ENCODE results near the gene HOXA10.

The HOXA10 gene

DNA sequence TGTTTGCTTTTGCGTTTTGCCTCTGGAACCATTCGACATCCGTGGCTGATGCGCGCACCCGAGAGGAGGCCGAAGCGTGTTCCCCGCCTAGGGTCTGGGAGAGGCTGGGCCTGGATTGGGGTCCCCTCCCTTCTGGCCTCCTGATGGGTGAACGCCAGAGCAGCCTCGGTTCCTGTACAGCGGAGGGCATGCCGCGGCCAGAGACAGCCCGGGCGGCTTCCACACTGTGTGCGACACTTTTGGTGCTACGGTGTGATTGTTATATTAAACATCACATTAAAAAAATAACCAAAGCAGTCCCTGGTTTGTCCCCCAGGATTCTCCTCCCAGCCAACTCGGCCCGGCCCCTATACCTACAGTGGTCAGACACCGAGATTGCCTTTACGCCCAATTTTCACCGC lies 14.0 kb downstream of the HOXA10 start:
- peak overlapping the region; percentile 68 for H3K9ac ChIP-seq (ENCODE audit: low read depth, low read length)
- TF ChIP-seq, protein P1, sequence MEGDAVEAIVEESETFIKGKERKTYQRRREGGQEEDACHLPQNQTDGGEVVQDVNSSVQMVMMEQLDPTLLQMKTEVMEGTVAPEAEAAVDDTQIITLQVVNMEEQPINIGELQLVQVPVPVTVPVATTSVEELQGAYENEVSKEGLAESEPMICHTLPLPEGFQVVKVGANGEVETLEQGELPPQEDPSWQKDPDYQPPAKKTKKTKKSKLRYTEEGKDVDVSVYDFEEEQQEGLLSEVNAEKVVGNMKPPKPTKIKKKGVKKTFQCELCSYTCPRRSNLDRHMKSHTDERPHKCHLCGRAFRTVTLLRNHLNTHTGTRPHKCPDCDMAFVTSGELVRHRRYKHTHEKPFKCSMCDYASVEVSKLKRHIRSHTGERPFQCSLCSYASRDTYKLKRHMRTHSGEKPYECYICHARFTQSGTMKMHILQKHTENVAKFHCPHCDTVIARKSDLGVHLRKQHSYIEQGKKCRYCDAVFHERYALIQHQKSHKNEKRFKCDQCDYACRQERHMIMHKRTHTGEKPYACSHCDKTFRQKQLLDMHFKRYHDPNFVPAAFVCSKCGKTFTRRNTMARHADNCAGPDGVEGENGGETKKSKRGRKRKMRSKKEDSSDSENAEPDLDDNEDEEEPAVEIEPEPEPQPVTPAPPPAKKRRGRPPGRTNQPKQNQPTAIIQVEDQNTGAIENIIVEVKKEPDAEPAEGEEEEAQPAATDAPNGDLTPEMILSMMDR (IDR thresholded peaks at IDR 0.05; ENCODE audit: borderline replicate concordance, extremely low read depth, low read length, poor library complexity, severe bottlenecking), result no peak
- TF ChIP-seq EZH2 (IDR thresholded peaks at IDR 0.05; ENCODE audit: borderline replicate concordance, low read depth, low read length, severe bottlenecking), result no peak

DNA sequence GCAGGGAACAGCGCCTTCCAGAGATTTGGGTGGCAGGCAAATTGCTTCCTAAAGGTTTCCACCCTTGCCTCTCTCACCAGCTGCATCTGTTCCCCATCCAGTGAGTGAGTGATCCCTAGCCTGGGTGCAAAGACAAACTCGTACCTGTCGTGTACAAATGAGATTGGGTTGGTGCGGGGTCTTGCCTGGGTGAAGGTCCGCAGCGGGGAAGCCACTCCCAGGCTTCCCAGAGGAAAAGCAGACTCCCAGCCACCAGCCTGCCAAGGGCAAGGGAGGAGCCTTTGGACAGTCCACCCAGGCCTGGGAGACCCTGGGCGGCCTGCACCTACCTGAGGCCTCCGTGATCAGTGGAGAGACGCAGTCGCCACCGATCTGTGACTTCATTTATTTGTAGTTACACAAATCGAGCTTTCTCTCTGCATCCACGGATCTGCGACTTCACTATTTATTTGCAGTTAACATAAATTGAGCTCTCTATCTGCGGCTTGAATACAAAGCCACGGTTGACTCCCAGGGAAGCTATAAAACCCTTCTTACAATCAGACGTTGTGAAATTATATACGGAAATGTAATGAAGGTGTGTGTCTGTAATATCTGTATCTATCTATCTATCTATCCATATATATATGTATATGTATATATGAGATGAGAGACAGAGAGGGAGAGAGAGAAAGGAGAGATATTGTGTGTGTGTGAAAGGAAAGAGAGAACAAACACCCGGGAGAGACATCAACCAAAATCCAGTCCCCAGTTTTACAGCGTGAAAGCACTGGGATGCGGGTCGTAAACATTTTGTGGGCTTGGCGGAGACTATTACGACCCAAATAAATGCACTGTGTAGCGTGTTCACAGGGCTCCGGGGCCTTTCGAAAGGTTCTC lies 14.6 kb downstream of the HOXA10 start:
- H3K9ac ChIP-seq (ENCODE audit: low read depth, low read length), result peak overlapping the region; percentile 68; the same call in 1 of the 2 replicates
- H2AFZ ChIP-seq (ENCODE audit: low read depth, low read length), result peak overlapping the region; percentile 97; the same call in 1 of the 2 replicates
- H3K4me1 ChIP-seq (ENCODE audit: insufficient read depth, low read length), result peaks cover 32% of the 10 kb centered on the region
- no peaks in the 10 kb centered on the region for H3K27me3 ChIP-seq (ENCODE audit: insufficient read depth, low read length, poor library complexity)
- no peak overlapping the region for H3K4me2 ChIP-seq (ENCODE audit: insufficient read depth, low read length)
- no peak overlapping the region for H3K27ac ChIP-seq (ENCODE audit: low read length)
- no peaks in the 10 kb centered on the region for H3K9me3 ChIP-seq (ENCODE audit: insufficient read depth, low read length, severe bottlenecking)
- no peak for TF ChIP-seq EZH2 (IDR thresholded peaks at IDR 0.05; ENCODE audit: borderline replicate concordance, low read depth, low read length, severe bottlenecking)
- TF ChIP-seq, protein P1 (IDR thresholded peaks at IDR 0.05; ENCODE audit: borderline replicate concordance, extremely low read depth, low read length, poor library complexity, severe bottlenecking), result no peak
- H3K36me3 ChIP-seq (ENCODE audit: insufficient read depth, low read length), result no peaks in the 10 kb centered on the region
- ATAC-seq (ENCODE audit: insufficient read depth, low read depth) (no peak), DNase-seq (no peak)
- H3K4me3 ChIP-seq (ENCODE audit: low read depth in 1 of 2, low read length in 2 of 2), result no peak overlapping the region
- no peaks in the 10 kb centered on the region for H4K20me1 ChIP-seq (ENCODE audit: insufficient read depth, low read length)
- peaks cover 9% of the 10 kb centered on the region for H3K79me2 ChIP-seq (ENCODE audit: insufficient read depth, low read length)

More for the DNA sequence above, 14.0 kb downstream of the HOXA10 start:
- Histone ChIP-seq H3K4me3 (ENCODE audit: low read depth in 1 of 2, low read length in 2 of 2) (peak overlapping the region in 1 of 2 experiments; percentile 64; a peak in 1 of 4 replicates), H3K79me2 (ENCODE audit: insufficient read depth, low read length) (peaks cover 6% of the 10 kb centered on the region), H3K27ac (ENCODE audit: low read length) (no peak overlapping the region), H3K9me3 (ENCODE audit: insufficient read depth, low read length, severe bottlenecking) (no peaks in the 10 kb centered on the region), H4K20me1 (ENCODE audit: insufficient read depth, low read length) (no peaks in the 10 kb centered on the region), H3K27me3 (ENCODE audit: insufficient read depth, low read length, poor library complexity) (no peaks in the 10 kb centered on the region), H3K36me3 (ENCODE audit: insufficient read depth, low read length) (no peaks in the 10 kb centered on the region), H3K4me2 (ENCODE audit: insufficient read depth, low read length) (peak overlapping the region; percentile 93), H2AFZ (ENCODE audit: low read depth, low read length) (peak overlapping the region; percentile 97), H3K4me1 (ENCODE audit: insufficient read depth, low read length) (peaks cover 28% of the 10 kb centered on the region)
- ATAC-seq (ENCODE audit: insufficient read depth, low read depth) (no peak), DNase-seq (no peak)

DNA sequence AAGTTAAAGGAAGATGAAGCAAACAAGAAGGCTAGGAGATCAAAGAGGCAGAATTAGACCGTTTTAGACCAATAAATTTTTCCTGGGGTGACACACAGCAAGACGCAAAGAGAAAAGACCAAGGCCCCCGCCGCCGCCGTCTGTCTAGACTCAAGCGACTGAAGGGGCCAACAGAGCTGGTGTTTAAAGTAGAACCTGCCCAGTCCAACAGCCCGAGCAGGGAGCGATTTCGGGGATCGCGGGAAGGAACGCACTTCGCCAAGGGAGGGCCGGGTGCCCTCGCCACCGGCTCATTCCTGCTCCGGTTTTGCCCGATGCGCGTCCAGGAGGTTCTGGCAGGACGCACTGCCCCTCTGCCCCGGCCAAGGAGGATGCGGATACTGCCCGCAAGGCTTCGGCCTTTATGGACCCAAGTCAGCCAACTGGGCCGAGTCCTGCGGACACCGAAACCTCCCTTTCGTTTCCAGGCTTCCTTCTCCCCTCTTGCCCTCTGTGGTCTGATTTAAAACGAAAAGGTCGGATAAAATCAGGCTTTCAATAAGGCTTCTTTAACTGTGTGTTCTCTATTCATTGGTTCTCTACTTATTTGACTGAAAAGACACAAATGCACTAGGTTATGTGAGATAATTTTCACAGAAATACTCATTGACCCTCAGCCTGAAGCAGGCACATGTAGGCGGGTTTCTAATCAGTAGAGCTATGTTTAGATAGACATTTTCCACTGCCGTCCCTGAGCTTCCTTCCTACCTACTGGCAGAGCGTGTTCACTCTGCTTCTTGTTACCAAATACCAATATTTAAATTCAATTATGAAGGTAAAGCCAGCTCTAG lies 15.5 kb downstream of the HOXA10 start:
- H3K27me3 ChIP-seq (ENCODE audit: insufficient read depth, low read length, poor library complexity), result no peaks in the 10 kb centered on the region
- no peak overlapping the region for H3K27ac ChIP-seq (ENCODE audit: low read length)
- DNase-seq (no peak), ATAC-seq (ENCODE audit: insufficient read depth, low read depth) (no peak)
- H3K4me1 ChIP-seq (ENCODE audit: insufficient read depth, low read length), result peaks cover 32% of the 10 kb centered on the region
- H3K4me3 ChIP-seq (ENCODE audit: low read depth in 1 of 2, low read length in 2 of 2), result no peak overlapping the region
- H3K4me2 ChIP-seq (ENCODE audit: insufficient read depth, low read length), result no peak overlapping the region
- no peaks in the 10 kb centered on the region for H3K36me3 ChIP-seq (ENCODE audit: insufficient read depth, low read length)
- no peaks in the 10 kb centered on the region for H3K9me3 ChIP-seq (ENCODE audit: insufficient read depth, low read length, severe bottlenecking)
- H3K9ac ChIP-seq (ENCODE audit: low read depth, low read length), result no peak overlapping the region
- TF ChIP-seq EZH2 (IDR thresholded peaks at IDR 0.05; ENCODE audit: borderline replicate concordance, low read depth, low read length, severe bottlenecking), result no peak
- TF ChIP-seq, protein P1 (IDR thresholded peaks at IDR 0.05; ENCODE audit: borderline replicate concordance, extremely low read depth, low read length, poor library complexity, severe bottlenecking), result no peak
- no peaks in the 10 kb centered on the region for H4K20me1 ChIP-seq (ENCODE audit: insufficient read depth, low read length)
- peaks cover 9% of the 10 kb centered on the region for H3K79me2 ChIP-seq (ENCODE audit: insufficient read depth, low read length)
- peak overlapping the region; percentile 29; the same call in 1 of the 2 replicates for H2AFZ ChIP-seq (ENCODE audit: low read depth, low read length)
